Measurements from ENCODE around the gene ADSL.
"Not testable (repeated sequence)": the region's sequence is repeated elsewhere in the genome, so short reads cannot be mapped to it uniquely, and the experiment has no call there.

The ADSL gene

DNA sequence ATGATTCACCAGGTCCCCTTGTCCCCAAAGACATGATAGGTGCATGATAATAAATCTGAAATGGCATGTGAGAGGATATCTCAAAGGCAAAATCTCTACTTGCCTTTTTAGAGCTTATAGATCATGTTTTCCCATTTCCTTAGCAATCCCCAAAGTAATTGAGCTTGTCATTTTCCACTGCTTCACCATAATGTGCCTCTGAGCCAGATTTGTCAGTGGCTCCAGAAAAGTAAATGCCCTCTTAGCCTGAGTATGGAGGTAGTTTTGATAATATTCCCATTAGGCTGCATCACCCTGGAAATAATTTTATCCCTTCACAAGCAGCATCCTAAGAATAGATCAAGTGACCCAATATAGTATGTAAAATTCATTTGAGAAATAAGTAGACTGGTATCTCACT is 36.7 kb upstream of the ADSL start:
- H3K4me3 ChIP-seq (ENCODE audit: low read depth, low read length): no peak overlapping the region
- TF ChIP-seq, protein P1, sequence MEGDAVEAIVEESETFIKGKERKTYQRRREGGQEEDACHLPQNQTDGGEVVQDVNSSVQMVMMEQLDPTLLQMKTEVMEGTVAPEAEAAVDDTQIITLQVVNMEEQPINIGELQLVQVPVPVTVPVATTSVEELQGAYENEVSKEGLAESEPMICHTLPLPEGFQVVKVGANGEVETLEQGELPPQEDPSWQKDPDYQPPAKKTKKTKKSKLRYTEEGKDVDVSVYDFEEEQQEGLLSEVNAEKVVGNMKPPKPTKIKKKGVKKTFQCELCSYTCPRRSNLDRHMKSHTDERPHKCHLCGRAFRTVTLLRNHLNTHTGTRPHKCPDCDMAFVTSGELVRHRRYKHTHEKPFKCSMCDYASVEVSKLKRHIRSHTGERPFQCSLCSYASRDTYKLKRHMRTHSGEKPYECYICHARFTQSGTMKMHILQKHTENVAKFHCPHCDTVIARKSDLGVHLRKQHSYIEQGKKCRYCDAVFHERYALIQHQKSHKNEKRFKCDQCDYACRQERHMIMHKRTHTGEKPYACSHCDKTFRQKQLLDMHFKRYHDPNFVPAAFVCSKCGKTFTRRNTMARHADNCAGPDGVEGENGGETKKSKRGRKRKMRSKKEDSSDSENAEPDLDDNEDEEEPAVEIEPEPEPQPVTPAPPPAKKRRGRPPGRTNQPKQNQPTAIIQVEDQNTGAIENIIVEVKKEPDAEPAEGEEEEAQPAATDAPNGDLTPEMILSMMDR (IDR thresholded peaks at IDR 0.05; ENCODE audit: borderline replicate concordance, insufficient read depth, low read depth, low read length): no peak

DNA sequence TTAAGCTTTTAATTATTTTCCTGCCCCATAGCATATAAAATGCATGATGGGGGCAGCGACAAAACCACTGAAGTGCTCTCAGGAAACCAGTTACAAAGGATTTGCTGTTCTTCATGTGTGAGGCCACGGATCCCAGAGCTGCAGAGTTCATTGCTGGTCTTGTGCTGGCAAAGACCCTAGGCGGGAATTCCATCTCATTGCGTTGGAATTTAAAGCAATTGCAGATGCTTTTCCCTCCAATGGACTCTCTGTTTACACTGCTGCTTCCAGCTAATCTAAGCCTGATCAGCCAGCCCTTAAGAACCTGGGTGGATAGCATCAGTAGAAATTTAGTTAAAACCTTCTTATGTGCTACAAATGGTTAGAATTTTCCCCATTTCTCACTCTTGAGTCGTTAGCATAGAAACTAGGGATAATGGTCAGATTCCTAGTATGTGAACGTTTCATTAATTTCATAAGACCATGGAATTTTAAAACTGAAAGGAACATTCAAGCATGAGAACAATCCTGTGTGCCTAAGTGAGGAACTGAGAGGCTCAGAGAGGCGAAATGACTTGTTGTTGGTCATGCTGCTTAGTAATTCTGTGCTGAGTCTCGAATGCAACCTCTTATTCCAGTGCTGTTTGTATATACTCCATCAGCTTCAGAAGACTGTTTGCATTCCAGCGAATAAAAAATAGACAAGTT is 36.1 kb upstream of the ADSL start:
- TF ChIP-seq, protein P1 (IDR thresholded peaks at IDR 0.05; ENCODE audit: borderline replicate concordance, insufficient read depth, low read depth, low read length): no peak
- H3K4me3 ChIP-seq (ENCODE audit: low read depth, low read length): no peak overlapping the region

DNA sequence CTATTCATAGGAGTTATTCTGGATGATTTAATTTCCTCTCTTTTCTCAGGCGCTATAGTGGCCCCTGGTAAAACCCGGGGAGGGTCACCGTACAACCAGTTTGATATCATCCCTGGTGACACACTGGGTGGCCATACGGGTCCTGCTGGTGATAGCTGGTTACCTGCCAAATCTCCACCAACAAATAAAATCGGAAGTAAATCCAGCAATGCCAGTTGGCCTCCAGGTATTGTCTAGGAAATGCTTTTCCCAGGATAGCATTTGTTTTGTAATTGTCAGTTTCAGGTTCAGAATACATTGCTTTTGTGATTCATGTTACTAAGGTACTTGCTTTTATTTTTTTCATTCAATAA is 35.6 kb upstream of the ADSL start:
- H3K4me3 ChIP-seq (ENCODE audit: low read depth, low read length): no peak overlapping the region
- TF ChIP-seq, protein P1 (IDR thresholded peaks at IDR 0.05; ENCODE audit: borderline replicate concordance, insufficient read depth, low read depth, low read length): no peak

DNA sequence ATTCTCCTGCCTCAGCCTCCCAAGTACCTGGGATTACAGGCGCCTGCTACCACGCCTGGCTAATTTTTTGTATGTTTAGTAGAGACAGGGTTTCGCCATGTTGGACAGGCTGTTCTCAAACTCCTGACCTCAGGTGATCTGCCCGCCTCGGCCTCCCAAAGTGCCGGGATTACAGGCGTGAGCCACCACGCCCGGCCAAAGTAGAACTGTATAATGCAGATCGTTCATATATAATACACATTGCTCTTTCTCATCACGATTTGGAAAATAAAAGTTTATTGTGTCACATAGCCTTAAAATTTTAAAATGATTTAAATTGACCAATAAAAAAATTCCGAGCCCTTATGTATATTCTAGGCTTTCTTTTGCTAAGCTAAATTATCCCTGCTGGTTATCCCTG is 34.7 kb upstream of the ADSL start:
- H3K4me3 ChIP-seq (ENCODE audit: low read depth, low read length): not testable (repeated sequence)

DNA sequence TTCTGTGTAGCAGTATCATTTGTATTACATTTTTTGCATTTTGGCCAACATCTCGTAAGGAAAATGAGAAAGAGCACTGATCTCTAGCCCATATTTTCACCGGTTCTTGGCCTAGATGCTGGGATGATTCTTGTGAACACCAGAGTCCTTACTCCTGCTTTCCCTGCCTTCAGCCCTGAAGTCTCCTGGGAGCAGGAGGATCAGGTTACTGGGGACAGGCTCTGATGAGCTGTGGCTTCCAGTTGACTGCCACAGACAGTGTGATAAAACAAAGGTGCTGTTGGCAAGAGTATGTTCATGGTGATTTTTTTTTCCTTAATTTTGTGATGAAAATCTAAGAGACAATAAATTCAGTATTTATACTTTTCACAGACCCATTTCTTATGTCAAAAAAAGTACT is 34.2 kb upstream of the ADSL start:
- TF ChIP-seq, protein P1 (IDR thresholded peaks at IDR 0.05; ENCODE audit: borderline replicate concordance, insufficient read depth, low read depth, low read length): no peak
- no peak overlapping the region for H3K4me3 ChIP-seq (ENCODE audit: low read depth, low read length)

DNA sequence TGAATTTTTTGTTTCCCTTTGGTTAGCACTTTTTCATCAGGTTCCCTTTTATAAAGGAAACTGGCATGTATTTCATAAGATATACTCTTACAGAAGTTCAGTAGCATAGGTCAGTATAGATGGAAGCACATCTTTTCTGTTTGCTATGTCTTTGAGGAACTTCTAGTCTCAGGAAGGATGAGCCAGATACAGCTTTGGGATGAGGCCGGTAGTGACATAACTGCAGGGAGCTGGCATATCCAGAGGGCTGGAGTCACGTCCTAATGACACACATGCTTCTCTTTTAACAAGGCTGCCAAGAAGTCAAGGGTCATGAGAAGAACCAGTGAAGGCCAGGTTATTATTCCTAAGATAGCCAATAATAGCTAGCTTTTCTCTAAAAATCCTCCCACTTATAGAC is 33.3 kb upstream of the ADSL start:
- TF ChIP-seq, protein P1 (IDR thresholded peaks at IDR 0.05; ENCODE audit: borderline replicate concordance, insufficient read depth, low read depth, low read length): no peak
- no peak overlapping the region for H3K4me3 ChIP-seq (ENCODE audit: low read depth, low read length)

DNA sequence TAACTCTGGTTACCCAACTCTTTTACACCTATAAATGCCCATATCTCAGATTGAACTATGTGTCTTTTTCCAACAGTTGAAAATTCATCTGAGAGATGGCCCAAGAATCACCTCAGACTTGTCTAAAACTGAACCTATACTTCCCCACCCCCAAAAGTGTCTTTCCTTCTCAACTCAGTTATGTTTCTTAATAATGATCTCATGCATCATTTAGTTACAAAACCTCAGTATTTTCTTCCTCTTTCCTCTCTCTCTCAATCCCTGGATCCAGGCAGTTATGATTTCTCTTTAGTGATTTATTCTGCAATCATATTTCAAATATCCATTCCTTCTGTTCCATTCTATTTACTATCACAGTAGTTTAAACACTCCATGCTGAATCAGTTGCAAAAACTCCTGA is 32.3 kb upstream of the ADSL start:
- no peak overlapping the region for H3K4me3 ChIP-seq (ENCODE audit: low read depth, low read length)
- TF ChIP-seq, protein P1 (IDR thresholded peaks at IDR 0.05; ENCODE audit: borderline replicate concordance, insufficient read depth, low read depth, low read length): no peak

DNA sequence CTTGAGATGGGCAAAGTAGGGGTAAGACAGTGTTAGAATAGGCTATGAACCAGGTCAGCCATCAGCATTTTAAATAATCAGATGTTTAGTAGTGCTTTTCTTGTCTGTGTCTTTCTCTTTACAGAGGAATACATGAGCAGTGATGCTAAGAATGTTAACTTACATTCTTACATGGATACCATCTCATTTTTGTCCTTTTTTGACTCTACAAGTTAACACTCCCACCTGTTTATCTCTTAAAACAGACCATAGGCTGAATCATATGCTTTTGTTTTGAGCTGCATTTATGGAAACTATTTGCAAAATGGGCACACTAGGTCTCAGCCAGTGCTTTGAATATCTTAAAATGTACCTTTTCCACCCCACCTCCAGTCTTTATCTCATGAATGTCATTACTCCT is 25.6 kb upstream of the ADSL start:
- TF ChIP-seq, protein P1 (IDR thresholded peaks at IDR 0.05; ENCODE audit: borderline replicate concordance, insufficient read depth, low read depth, low read length): no peak

More for the DNA sequence above, 25.6 kb upstream of the ADSL start:
- no peak overlapping the region for H3K4me3 ChIP-seq (ENCODE audit: low read depth, low read length)

Measured in GM12875 (cell line).